ENCODE results near the gene NBEA.

DNA sequence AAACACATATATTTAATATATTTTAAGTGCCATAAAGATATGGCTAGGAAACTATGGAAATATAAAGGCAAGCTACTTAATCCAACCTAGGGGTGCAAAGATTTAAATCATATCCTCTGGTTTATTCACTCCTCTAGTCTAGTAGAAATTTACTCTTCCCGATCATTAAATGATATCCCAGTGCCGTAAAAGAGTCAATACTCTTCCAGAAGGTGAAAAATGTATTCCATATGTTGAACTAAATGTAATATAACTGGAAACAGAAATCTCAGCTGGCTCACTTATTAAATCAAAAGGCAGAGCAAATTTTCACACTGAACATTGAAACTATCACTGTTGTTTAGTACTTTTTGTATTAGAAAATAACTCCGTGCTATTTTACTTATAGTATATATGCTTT, 523.3 kb downstream of the NBEA start:
- TF ChIP-seq REST (IDR thresholded peaks at IDR 0.05; ENCODE audit: insufficient read depth in 1 of 2, low read depth in 2 of 2, low read length in 1 of 2), result no peak
- TF ChIP-seq, protein P1, sequence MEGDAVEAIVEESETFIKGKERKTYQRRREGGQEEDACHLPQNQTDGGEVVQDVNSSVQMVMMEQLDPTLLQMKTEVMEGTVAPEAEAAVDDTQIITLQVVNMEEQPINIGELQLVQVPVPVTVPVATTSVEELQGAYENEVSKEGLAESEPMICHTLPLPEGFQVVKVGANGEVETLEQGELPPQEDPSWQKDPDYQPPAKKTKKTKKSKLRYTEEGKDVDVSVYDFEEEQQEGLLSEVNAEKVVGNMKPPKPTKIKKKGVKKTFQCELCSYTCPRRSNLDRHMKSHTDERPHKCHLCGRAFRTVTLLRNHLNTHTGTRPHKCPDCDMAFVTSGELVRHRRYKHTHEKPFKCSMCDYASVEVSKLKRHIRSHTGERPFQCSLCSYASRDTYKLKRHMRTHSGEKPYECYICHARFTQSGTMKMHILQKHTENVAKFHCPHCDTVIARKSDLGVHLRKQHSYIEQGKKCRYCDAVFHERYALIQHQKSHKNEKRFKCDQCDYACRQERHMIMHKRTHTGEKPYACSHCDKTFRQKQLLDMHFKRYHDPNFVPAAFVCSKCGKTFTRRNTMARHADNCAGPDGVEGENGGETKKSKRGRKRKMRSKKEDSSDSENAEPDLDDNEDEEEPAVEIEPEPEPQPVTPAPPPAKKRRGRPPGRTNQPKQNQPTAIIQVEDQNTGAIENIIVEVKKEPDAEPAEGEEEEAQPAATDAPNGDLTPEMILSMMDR (IDR thresholded peaks at IDR 0.05), result no peak
